Peyer's patch (tissue), 4 donors: ENCODE results near the gene ZMAT2. TPM values are rescaled to one million over a fixed set of nuclear protein-coding genes. Genes with fewer than 3 reads are reported as not detected.
A peak's percentile ranks its signal among the peaks of the same experiment; 100 is the strongest.
"Not testable (repeated sequence)": the region's sequence is repeated elsewhere in the genome, so short reads cannot be mapped to it uniquely, and the experiment has no call there.

Source experiments
- DNase-seq, 3 donors: peaks; one replicate each; pipeline ENCODE4 v3.0.0-alpha.2; 2017 to 2019
- H3K27ac ChIP-seq, 4 donors: fragments of 200-600 bp; sonication (generic); one replicate each; pipeline ENCODE4 v1.5.1; 2016 to 2019
- H3K27me3 ChIP-seq, 2 donors: fragments of 200-600 bp; sonication (generic); one replicate each; pipeline ENCODE4 v1.5.1; 2019
- H3K36me3 ChIP-seq, 3 donors: fragments of 200-600 bp; sonication (generic); one replicate each; pipeline ENCODE4 v1.5.1; 2016 to 2019
- H3K4me1 ChIP-seq, 4 donors: fragments of 200-600 bp; sonication (generic); one replicate each; pipeline ENCODE4 v1.5.1; 2016 to 2019
- H3K4me3 ChIP-seq, 4 donors: fragments of 200-600 bp; sonication (generic); 1 replicate in 3 of 4; 2 replicates in 1 of 4; pipeline ENCODE4 v1.5.1; 2016 to 2019; ENCODE audit warnings: mild to moderate bottlenecking in 1 of 4
- H3K9me3 ChIP-seq, 4 donors: fragments of 200-600 bp; sonication (generic); one replicate each; pipeline ENCODE4 v1.5.1; 2016 to 2019; ENCODE audit warnings: mild to moderate bottlenecking in 1 of 4
- CTCF ChIP-seq, 6 experiments: fragments of 450-650 bp in 4 of 6; fragments of 200-600 bp in 2 of 6; sonication (generic) in 1 of 6; IDR thresholded peaks; one replicate each; pipeline ENCODE4 v1.5.1; 2017 to 2019; ENCODE audit warnings: antibody characterized with exemption in 6 of 6, mild to moderate bottlenecking in 3 of 6, moderate library complexity in 1 of 6
- POLR2A ChIP-seq, 2 donors: fragments of 450-650 bp; IDR thresholded peaks; one replicate each; pipeline ENCODE4 v1.5.1; 2017; ENCODE audit warnings: antibody characterized with exemption in 2 of 2, mild to moderate bottlenecking in 2 of 2, moderate library complexity in 2 of 2
- total RNA-seq, 4 donors: library from RNA; depleted of rRNA; stranded (reverse); fragments of >200 nt; gene quantifications; one replicate each; pipeline ENCODE4 v1.1.0, GENCODE V29; 2016

ZMAT2 gene
- total RNA-seq, 4 donors from 2014 or later, result 17.3 to 21.7 (median 21.1) TPM

- no peak for DNase-seq
- peak overlapping the region in 1 of 4 donors; percentile 32 for H3K4me3 ChIP-seq
- no peaks in the 10 kb centered on the region for H3K4me1 ChIP-seq
- no peaks in the 10 kb centered on the region for H3K9me3 ChIP-seq
- TF ChIP-seq POLR2A (IDR thresholded peaks at IDR 0.05) (no peak), CTCF (IDR thresholded peaks at IDR 0.05) (no peak)
- no peaks in the 10 kb centered on the region for H3K36me3 ChIP-seq
- H3K27me3 ChIP-seq, result no peaks in the 10 kb centered on the region
- peak overlapping the region in 3 of 4 donors; percentile 17 to 72 (median 44) for H3K27ac ChIP-seq
These were observed 18.0 kb downstream of the ZMAT2 start for GRCh38 chr5:140718266-140718592.

- H3K4me3 ChIP-seq, H3K9me3 ChIP-seq, H3K4me1 ChIP-seq, DNase-seq, H3K27ac ChIP-seq, H3K27me3 ChIP-seq, H3K36me3 ChIP-seq: not testable (repeated sequence)
These were observed 20.5 kb downstream of the ZMAT2 start for GRCh38 chr5:140720738-140721137.

- H3K4me3 ChIP-seq, H3K36me3 ChIP-seq, H3K4me1 ChIP-seq, H3K9me3 ChIP-seq, H3K27ac ChIP-seq, H3K27me3 ChIP-seq, DNase-seq: not testable (repeated sequence)
These were observed 21.1 kb downstream of the ZMAT2 start for GRCh38 chr5:140721395-140721794.

- DNase-seq, result peak in 1 of 3 donors; percentile 60
- no peaks in the 10 kb centered on the region for H3K4me1 ChIP-seq
- no peaks in the 10 kb centered on the region for H3K36me3 ChIP-seq
- TF ChIP-seq CTCF (IDR thresholded peaks at IDR 0.05), result no peak
- no peak for TF ChIP-seq POLR2A (IDR thresholded peaks at IDR 0.05)
- H3K4me3 ChIP-seq, result peak overlapping the region in 1 of 4 donors; percentile 24
- H3K27me3 ChIP-seq, result no peaks in the 10 kb centered on the region
- H3K27ac ChIP-seq, result no peak overlapping the region
- no peaks in the 10 kb centered on the region for H3K9me3 ChIP-seq
These were observed 25.7 kb downstream of the ZMAT2 start for GRCh38 chr5:140725799-140726471.

GRCh38 chr5:140733098-140733497, 32.9 kb downstream of the ZMAT2 start:
- TF ChIP-seq POLR2A (IDR thresholded peaks at IDR 0.05), result no peak
- TF ChIP-seq CTCF (IDR thresholded peaks at IDR 0.05), result no peak
- Histone ChIP-seq H3K27ac (no peak overlapping the region), H3K4me3 (no peak overlapping the region)

GRCh38 chr5:140734354-140734753, 34.1 kb downstream of the ZMAT2 start:
- no peak overlapping the region for H3K27ac ChIP-seq
- no peaks in the 10 kb centered on the region for H3K27me3 ChIP-seq
- no peak overlapping the region for H3K4me3 ChIP-seq
- H3K36me3 ChIP-seq, result no peaks in the 10 kb centered on the region
- no peaks in the 10 kb centered on the region for H3K9me3 ChIP-seq
- no peaks in the 10 kb centered on the region for H3K4me1 ChIP-seq
- DNase-seq, result no peak
- TF ChIP-seq CTCF (IDR thresholded peaks at IDR 0.05) (peak in 3 of 6 experiments; percentile 26 to 41 (median 29)), POLR2A (IDR thresholded peaks at IDR 0.05) (no peak)

More at GRCh38 chr5:140733098-140733497, 32.9 kb downstream of the ZMAT2 start:
- H3K36me3 ChIP-seq, result no peaks in the 10 kb centered on the region
- no peaks in the 10 kb centered on the region for H3K9me3 ChIP-seq
- no peaks in the 10 kb centered on the region for H3K27me3 ChIP-seq
- DNase-seq, result no peak
- no peaks in the 10 kb centered on the region for H3K4me1 ChIP-seq

- Histone ChIP-seq H3K27me3 (no peaks in the 10 kb centered on the region), H3K9me3 (no peaks in the 10 kb centered on the region), H3K4me1 (no peaks in the 10 kb centered on the region), H3K36me3 (no peaks in the 10 kb centered on the region), H3K4me3 (no peak overlapping the region), H3K27ac (no peak overlapping the region)
- TF ChIP-seq CTCF (IDR thresholded peaks at IDR 0.05) (no peak), POLR2A (IDR thresholded peaks at IDR 0.05) (no peak)
- DNase-seq, result no peak
These were observed 37.2 kb downstream of the ZMAT2 start for GRCh38 chr5:140737486-140737885.
